ENCODE data around the gene NECAB3. TPM values are rescaled to one million over a fixed set of nuclear protein-coding genes. Genes with fewer than 3 reads are reported as not detected.

Gene NECAB3
- total RNA-seq = 15.2 and 19.5 TPM in 2 replicates

GRCh38 chr20:33674294-33675135 is at the start of gene NECAB3:
TSS of gene NECAB3 (minus strand) at chr20:33674428. CDS start at chr20:33674352, 76 bp downstream.

GRCh38 chr20:33719989-33720709 is 45.9 kb upstream of the NECAB3 start, which contains the start of gene PXMP4:
TSS of gene PXMP4 (minus strand) at chr20:33720310. CDS start at chr20:33720207, 103 bp downstream.

GRCh38 chr20:33686100-33686983 is 12.1 kb upstream of the NECAB3 start, which contains the start of gene E2F1:
TSS of gene E2F1 (minus strand) at chr20:33686385. CDS start at chr20:33686264, 121 bp downstream.

GRCh38 chr20:33666293-33667244 is 7.7 kb downstream of the NECAB3 start, which contains the start of gene ACTL10:
TSS of gene ACTL10 (plus strand) at chr20:33666943. CDS start at chr20:33667498, 555 bp downstream.

GRCh38 chr20:33662172-33662571 is 12.1 kb downstream of the NECAB3 start, which contains the start of gene C20orf144:
TSS of gene C20orf144 (plus strand) at chr20:33662327. CDS start at chr20:33662346, 19 bp downstream.

Other genes starting within 250 kb of the NECAB3 start
- gene SNTA1, start 230.7 kb downstream of the NECAB3 start, total RNA-seq = 6.8 and 7.1 TPM in 2 replicates
- gene CBFA2T2, start 184.3 kb downstream of the NECAB3 start, total RNA-seq = 3.2 and 5.3 TPM in 2 replicates
- gene C20orf144, start 12.1 kb downstream of the NECAB3 start, total RNA-seq = 0.32 TPM in 1 of 2 replicates, not detected in the other
- gene ACTL10, start 7.5 kb downstream of the NECAB3 start, total RNA-seq = 3.6 and 4.0 TPM in 2 replicates
- 11.4 and 12.0 TPM in 2 replicates for gene E2F1, start 12.0 kb upstream of the NECAB3 start, total RNA-seq
- gene PXMP4, start 45.9 kb upstream of the NECAB3 start, total RNA-seq = 3.9 and 4.3 TPM in 2 replicates
- 0.65 and 0.76 TPM in 2 replicates for gene ZNF341, start 57.6 kb upstream of the NECAB3 start, total RNA-seq
- 47.4 and 77.1 TPM in 2 replicates for gene CHMP4B, start 136.9 kb upstream of the NECAB3 start, total RNA-seq